Nephron (organoid): Measurements from ENCODE around the gene PARD3.
"Not testable (repeated sequence)": the region's sequence is repeated elsewhere in the genome, so short reads cannot be mapped to it uniquely, and the experiment has no call there.

Experiments
- H3K27ac Mint-ChIP-seq, 3 experiments: 2 replicates each; pipeline ENCODE4 v1.8.0; 2020; ENCODE audit warnings: mixed read lengths in 3 of 3, mild to moderate bottlenecking in 2 of 3, moderate library complexity in 1 of 3
- H3K27me3 Mint-ChIP-seq: 2 replicates; pipeline ENCODE4 v1.8.0; 2021; ENCODE audit warnings: low read depth, mild to moderate bottlenecking, moderate library complexity, mixed read lengths
- H3K36me3 Mint-ChIP-seq: 2 replicates; pipeline ENCODE4 v1.8.0; 2020; ENCODE audit warnings: low read depth, mixed read lengths
- H3K4me1 Mint-ChIP-seq: 2 replicates; pipeline ENCODE4 v1.8.0; 2020; ENCODE audit warnings: mixed read lengths
- H3K4me3 Mint-ChIP-seq, 3 experiments: 2 replicates each; pipeline ENCODE4 v1.8.0; 2020; ENCODE audit warnings: mild to moderate bottlenecking in 3 of 3, mixed read lengths in 3 of 3, moderate library complexity in 2 of 3
- H3K9me3 Mint-ChIP-seq: 2 replicates; pipeline ENCODE4 v1.8.0; 2020; ENCODE audit warnings: mixed read lengths
- CTCF ChIP-seq, 3 experiments: fragments of 200-600 bp; sonication (generic); IDR thresholded peaks; one replicate each; pipeline ENCODE4 v1.5.0; 2021; ENCODE audit warnings: antibody characterized with exemption in 3 of 3; ENCODE audit not compliant: unreplicated experiment in 3 of 3

Gene PARD3

DNA sequence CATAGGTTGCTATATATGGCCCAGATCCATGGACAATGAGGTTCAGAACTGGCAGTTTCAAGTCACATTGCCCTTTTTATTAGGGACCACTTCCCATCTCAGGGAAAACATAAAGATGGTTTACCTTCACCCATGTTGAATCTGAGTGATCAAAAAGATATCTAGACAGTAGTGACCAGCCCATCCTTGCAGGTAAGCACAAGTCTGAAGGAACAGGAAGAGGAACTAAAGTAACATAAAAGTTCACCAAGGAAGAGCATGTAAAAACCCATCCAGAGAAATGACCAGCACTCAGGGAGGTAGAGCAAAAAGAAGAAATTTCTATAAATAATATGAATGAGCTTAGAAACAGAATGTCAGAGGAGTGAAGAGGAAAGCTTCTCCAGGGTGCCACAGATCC, 382.5 kb downstream of the PARD3 start:
- no peak for TF ChIP-seq CTCF (IDR thresholded peaks at IDR 0.05; ENCODE audit: unreplicated experiment in 3 of 3)
- H3K4me3 Mint-ChIP-seq = no peak overlapping the region
- H3K27ac Mint-ChIP-seq = peak overlapping the region; percentile 57 to 81 (median 66)
- no peaks in the 10 kb centered on the region for H3K27me3 Mint-ChIP-seq
- no peaks in the 10 kb centered on the region for H3K9me3 Mint-ChIP-seq
- H3K4me1 Mint-ChIP-seq = peaks cover 32% of the 10 kb centered on the region
- peaks cover 4% of the 10 kb centered on the region for H3K36me3 Mint-ChIP-seq

DNA sequence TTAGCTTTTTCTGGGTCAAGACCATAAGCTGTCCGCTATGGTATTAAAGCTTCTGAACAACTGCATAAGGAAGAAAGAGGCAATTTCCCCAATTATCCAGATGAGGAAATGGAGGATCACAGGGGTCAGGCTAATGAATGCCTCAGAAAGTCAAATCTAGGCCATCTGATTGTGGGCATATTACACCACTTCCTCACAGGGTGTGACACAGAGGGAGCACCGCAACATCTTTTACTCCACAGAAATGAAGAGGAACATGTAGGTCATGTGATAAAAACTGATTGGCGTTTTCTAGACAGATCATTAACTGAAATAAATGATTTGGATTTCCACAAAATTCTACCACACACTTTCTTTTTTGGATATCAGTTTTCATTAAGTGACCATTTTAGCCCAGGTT, 384.4 kb downstream of the PARD3 start:
- Mint-ChIP-seq H3K27ac (no peak overlapping the region), H3K9me3 (no peaks in the 10 kb centered on the region), H3K36me3 (peaks cover 4% of the 10 kb centered on the region), H3K27me3 (no peaks in the 10 kb centered on the region), H3K4me3 (no peak overlapping the region), H3K4me1 (peaks cover 32% of the 10 kb centered on the region)
- no peak for TF ChIP-seq CTCF (IDR thresholded peaks at IDR 0.05; ENCODE audit: unreplicated experiment in 3 of 3)

GRCh38 chr10:34428501-34428900, 386.6 kb downstream of the PARD3 start:
- peaks cover 26% of the 10 kb centered on the region for H3K4me1 Mint-ChIP-seq
- peak overlapping the region; percentile 66 to 81 (median 74) for H3K27ac Mint-ChIP-seq
- peaks cover 4% of the 10 kb centered on the region for H3K36me3 Mint-ChIP-seq
- no peak for TF ChIP-seq CTCF (IDR thresholded peaks at IDR 0.05; ENCODE audit: unreplicated experiment in 3 of 3)
- no peak overlapping the region for H3K4me3 Mint-ChIP-seq
- no peaks in the 10 kb centered on the region for H3K27me3 Mint-ChIP-seq
- no peaks in the 10 kb centered on the region for H3K9me3 Mint-ChIP-seq

- H3K36me3 Mint-ChIP-seq = peaks cover 4% of the 10 kb centered on the region
- H3K4me3 Mint-ChIP-seq = no peak overlapping the region
- no peaks in the 10 kb centered on the region for H3K27me3 Mint-ChIP-seq
- peak overlapping the region in 1 of 3 experiments; percentile 81 for H3K27ac Mint-ChIP-seq
- TF ChIP-seq CTCF (IDR thresholded peaks at IDR 0.05; ENCODE audit: unreplicated experiment in 3 of 3) = no peak
- peaks cover 25% of the 10 kb centered on the region for H3K4me1 Mint-ChIP-seq
- H3K9me3 Mint-ChIP-seq = no peaks in the 10 kb centered on the region
Measured at GRCh38 chr10:34427911-34428216, 387.2 kb downstream of the PARD3 start.

DNA sequence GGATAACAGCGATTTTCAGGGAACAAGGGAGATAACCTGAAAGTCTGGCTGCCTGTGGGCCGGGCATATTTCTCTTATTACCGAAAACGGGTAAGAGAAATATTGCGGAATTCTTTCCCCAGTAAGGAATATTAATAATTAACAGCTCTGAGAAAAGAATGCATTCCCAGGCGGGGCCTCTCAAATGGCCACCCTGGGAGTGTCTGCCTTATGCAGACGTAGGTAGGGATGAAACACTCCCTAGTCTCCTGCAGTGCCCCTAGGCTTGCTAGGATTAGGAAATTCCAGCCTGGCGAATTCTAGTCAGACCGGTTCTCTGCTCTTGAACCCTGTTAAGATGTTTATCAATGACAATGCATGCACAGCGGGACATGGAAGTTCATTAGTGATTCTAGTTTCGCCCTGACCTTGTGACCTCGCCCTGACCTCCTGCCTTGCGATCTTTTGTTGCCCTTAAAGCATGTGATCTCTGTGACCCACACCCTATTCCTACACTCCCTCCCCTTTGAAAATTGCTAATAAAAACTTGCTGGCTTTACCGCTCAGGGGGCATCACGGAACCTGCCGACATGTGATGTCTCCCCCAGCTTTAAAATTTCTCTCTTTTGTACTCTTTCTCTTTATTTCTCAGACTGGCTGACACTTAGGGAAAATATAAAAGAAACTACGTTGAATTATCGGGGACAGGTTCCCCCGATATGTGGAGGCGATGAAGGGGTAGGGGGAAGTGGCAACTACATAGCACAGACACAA, 387.8 kb downstream of the PARD3 start:
- not testable (repeated sequence) for H3K9me3 Mint-ChIP-seq, H3K36me3 Mint-ChIP-seq, H3K4me3 Mint-ChIP-seq, H3K27me3 Mint-ChIP-seq
- H3K4me1 Mint-ChIP-seq = peaks cover 21% of the 10 kb centered on the region
- H3K27ac Mint-ChIP-seq = peak overlapping the region in 1 of 3 experiments; percentile 81

DNA sequence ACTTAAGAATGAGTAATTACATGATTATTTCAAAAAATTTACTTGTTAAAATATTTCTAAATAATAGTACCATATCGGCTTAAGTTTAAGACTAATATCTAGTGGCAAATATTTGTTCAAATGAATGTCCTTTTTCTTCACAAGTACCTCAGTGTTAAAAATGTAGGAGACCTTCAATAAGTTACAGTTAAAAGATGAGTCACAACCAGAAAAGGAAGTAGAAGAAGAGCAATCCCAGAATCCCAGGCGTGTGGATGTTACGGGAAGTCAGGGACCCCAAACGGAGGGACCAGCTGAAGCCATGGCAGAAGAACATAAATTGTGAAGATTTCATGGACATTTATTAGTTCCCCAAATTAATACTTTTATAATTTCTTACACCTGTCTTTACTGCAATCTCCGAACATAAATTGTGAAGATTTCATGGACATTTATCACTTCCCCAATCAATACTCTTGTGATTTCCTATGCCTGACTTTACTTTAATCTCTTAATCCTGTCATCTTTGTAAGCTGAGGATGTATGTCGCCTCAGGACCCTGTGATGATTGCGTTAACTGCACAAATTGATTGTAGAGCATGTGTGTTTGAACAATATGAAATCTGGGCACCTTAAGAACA, 388.4 kb downstream of the PARD3 start:
- not testable (repeated sequence) for H3K27me3 Mint-ChIP-seq, H3K4me3 Mint-ChIP-seq, H3K36me3 Mint-ChIP-seq, H3K9me3 Mint-ChIP-seq
- Mint-ChIP-seq H3K27ac (peak overlapping the region in 1 of 3 experiments; percentile 81), H3K4me1 (peaks cover 20% of the 10 kb centered on the region)

GRCh38 chr10:34426041-34426440, 389.1 kb downstream of the PARD3 start:
- no peaks in the 10 kb centered on the region for H3K9me3 Mint-ChIP-seq

More at GRCh38 chr10:34426041-34426440, 389.1 kb downstream of the PARD3 start:
- Mint-ChIP-seq H3K27me3 (no peaks in the 10 kb centered on the region), H3K27ac (peak overlapping the region in 1 of 3 experiments; percentile 26), H3K4me1 (peaks cover 23% of the 10 kb centered on the region), H3K4me3 (no peak overlapping the region), H3K36me3 (peaks cover 4% of the 10 kb centered on the region)
- no peak for TF ChIP-seq CTCF (IDR thresholded peaks at IDR 0.05; ENCODE audit: unreplicated experiment in 3 of 3)
